Epithelial cell of proximal tubule (primary cell): Measurements from ENCODE around the gene CCDC9. TPM values are rescaled to one million over a fixed set of nuclear protein-coding genes. Genes with fewer than 3 reads are reported as not detected.

Experiments
- DNase-seq: peaks from one replicate; pipeline ENCODE4 v3.0.0-alpha.2; 2011; ENCODE audit warnings: low read depth
- H3K4me3 ChIP-seq: 2 replicates; pipeline ENCODE4 v1.5.1; 2011; ENCODE audit warnings: low read depth, mild to moderate bottlenecking, low read length
- CTCF ChIP-seq: conservative IDR thresholded peaks from 2 replicates; pipeline ENCODE4 v1.5.1; 2012; ENCODE audit warnings: low read depth, mild to moderate bottlenecking, low read length
- total RNA-seq: library from RNA; depleted of rRNA; stranded (reverse); fragments of >200 nt; gene quantifications from 2 replicates; pipeline ENCODE4 v1.2.3, GENCODE V29; 2015

The CCDC9 gene
- total RNA-seq, 1 donor from 2014 or later, result 17.8 TPM

GRCh38 chr19:47236072-47236675 is 20.2 kb upstream of the CCDC9 start:
- H3K4me3 ChIP-seq, result no peak overlapping the region
- no peak for DNase-seq
- TF ChIP-seq CTCF, result no peak

- no peak overlapping the region for H3K4me3 ChIP-seq
These were observed 17.2 kb upstream of the CCDC9 start for GRCh38 chr19:47239152-47239551.

GRCh38 chr19:47239610-47240296 is 16.6 kb upstream of the CCDC9 start:
- no peak for DNase-seq
- no peak overlapping the region for H3K4me3 ChIP-seq
- no peak for TF ChIP-seq CTCF

More at GRCh38 chr19:47239152-47239551, 17.2 kb upstream of the CCDC9 start:
- TF ChIP-seq CTCF, result no peak
- DNase-seq, result no peak

GRCh38 chr19:47240556-47240955 is 15.8 kb upstream of the CCDC9 start:
- no peak for TF ChIP-seq CTCF
- no peak overlapping the region for H3K4me3 ChIP-seq
- DNase-seq, result no peak

GRCh38 chr19:47240996-47241918 is 15.1 kb upstream of the CCDC9 start:
- no peak for TF ChIP-seq CTCF
- no peak for DNase-seq
- no peak overlapping the region for H3K4me3 ChIP-seq

GRCh38 chr19:47241919-47242577 is 14.3 kb upstream of the CCDC9 start:
- no peak overlapping the region for H3K4me3 ChIP-seq
- no peak for TF ChIP-seq CTCF
- DNase-seq, result no peak
